Measurements from ENCODE around the gene HOXB7.

GRCh38 chr17:48571826-48572417 is 38.9 kb downstream of the HOXB7 start:
- no peak for TF ChIP-seq ATF3 (IDR thresholded peaks at IDR 0.05)
- TF ChIP-seq CTCF (IDR thresholded peaks at IDR 0.05; ENCODE audit: low read depth, low read length, missing input control): no peak
- no peak for TF ChIP-seq REST (IDR thresholded peaks at IDR 0.05)
- TF ChIP-seq RAD21 (IDR thresholded peaks at IDR 0.05): no peak
- TF ChIP-seq JUND (IDR thresholded peaks at IDR 0.05): no peak

Data from liver (tissue), 3 donors.